IPS-11a (cell line): ENCODE measurements around the gene EEF2K.
A peak's percentile ranks its signal among the peaks of the same experiment; 100 is the strongest.
"Not testable (repeated sequence)": the region's sequence is repeated elsewhere in the genome, so short reads cannot be mapped to it uniquely, and the experiment has no call there.

Source experiments
- H3K4me3 ChIP-seq: one replicate; pipeline ENCODE4 v1.5.1; 2013; ENCODE audit warnings: low read depth, low read length, control low read depth

Gene EEF2K

DNA sequence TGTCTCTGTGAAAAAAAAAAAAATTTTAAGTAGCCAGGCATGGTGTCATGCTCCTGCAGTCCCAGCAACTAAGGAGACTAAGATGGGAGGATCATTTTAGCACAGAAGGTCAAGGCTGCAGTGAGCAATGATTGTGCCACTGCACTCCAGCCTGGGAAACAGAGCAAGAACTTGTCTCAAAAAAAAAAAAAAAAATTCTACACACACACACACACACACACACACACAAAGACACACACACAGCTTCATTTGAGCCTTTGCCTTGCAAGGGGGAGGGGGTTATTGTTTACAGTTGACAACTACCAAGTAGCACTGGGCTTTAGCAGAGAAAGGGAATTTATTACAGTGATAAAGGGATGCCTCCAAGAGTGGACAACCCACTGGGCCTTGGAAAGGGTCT is 86.2 kb downstream of the EEF2K start:
- no peak overlapping the region for H3K4me3 ChIP-seq

- H3K4me3 ChIP-seq: no peak overlapping the region
Observed at GRCh38 chr16:22293137-22294106, 87.3 kb downstream of the EEF2K start.

- H3K4me3 ChIP-seq: peak overlapping the region; percentile 74
Observed at GRCh38 chr16:22296225-22297113, 90.4 kb downstream of the EEF2K start.

DNA sequence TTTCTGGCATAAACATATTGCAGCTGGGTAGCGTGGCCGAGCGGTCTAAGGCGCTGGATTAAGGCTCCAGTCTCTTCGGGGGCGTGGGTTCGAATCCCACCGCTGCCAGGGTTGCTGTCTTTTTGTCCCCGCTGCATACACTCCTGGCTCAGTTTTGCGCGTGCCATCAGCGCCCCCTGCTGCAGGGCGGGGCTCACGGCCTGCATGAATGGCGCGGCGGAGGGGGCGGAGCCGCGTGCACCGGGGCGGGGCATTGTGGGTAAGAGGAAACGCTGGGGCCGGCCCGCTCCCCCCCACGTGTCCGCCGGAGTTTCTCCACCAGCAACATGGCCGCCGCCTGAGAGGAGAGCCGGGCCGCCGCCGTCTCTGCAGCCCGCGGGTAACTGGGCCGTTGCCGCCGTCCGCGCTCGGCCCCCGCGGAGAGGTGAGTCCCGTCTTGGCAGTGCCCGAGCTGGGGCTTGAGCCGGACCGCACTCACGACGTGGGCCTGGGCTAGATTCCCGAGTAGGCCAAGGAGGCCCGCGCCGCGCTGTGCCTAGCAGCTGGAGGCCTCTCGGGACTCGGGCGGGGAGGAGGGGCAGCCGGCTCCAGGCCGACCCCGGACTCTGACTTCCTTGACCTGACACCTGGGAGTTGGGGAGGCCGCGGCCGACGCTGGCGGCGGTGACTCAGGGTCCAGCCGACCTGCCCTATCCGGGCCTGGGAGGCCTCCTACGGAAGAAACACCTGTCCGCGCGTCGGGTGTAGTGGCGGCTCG is 91.2 kb downstream of the EEF2K start, which contains the start of gene POLR3E:
Gene POLR3E, plus strand, starts transcription at position 296 of the 757 bp plus-strand sequence. CDS start 5,560 bp downstream, outside the sequence.
- H3K4me3 ChIP-seq: peak within 1 kb of the TSS; percentile 83

DNA sequence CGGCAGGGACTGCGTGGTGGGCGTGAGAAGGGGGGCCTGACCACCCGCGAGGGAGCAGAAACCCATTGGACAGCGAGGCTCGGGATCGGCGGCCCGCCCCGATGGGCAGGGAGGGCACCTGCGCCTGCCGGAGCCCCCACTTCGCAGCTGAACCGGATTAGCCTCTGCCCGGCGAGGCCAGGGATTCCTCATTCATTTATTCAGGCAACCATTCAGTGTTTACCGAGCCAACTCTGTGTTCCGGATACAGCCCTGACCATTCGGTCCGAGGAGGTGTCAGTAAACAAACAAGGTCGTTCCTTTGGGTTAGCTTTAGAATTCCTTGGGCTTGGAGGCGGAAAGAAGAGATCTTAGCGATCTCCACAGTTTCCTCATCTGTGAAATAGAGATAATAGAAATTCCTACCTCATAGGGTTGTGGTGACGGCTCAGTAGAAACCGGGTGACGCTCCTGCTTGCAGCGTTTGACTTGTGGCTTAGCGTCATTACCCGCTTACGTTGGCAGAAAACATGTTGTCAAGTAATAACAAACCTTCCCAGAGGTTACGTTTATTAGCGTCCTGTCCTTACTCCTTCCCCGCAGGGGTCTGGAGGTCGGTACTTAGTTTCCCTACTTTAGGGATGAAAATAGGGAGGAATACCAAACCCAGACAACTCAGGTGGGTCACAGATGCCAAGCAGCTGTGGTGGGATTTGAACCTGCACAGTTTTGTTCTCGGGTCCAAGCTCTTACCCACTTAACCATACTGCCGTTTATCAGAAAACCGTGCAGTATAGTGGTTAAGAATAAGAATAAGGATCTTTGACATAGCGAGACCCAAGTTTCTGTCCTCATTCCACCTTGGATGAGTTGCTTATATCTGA is 92.0 kb downstream of the EEF2K start:
- H3K4me3 ChIP-seq: peak overlapping the region; percentile 83

GRCh38 chr16:22299036-22299435 is 93.0 kb downstream of the EEF2K start:
- no peak overlapping the region for H3K4me3 ChIP-seq

GRCh38 chr16:22300427-22301071 is 94.5 kb downstream of the EEF2K start:
- no peak overlapping the region for H3K4me3 ChIP-seq

DNA sequence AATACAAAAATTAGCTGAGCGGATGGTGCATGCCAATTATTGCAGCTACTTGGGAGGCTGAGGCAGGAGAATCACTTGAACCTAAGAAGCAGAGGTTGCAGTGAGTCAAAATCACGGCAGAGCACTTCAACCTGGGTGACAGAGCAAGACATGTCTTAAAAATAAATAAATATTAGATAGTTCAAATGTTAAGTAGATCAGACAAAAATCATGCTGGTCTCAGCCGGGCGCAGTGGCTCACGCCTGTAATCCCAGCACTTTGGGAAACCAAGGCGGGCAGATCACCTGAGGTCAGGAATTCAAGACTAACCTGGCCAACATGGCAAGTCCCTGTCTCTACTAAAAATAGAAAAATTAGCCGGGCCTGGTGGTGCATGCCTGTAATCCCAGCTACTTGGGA is 95.3 kb downstream of the EEF2K start:
- not testable (repeated sequence) for H3K4me3 ChIP-seq

GRCh38 chr16:22302776-22303363 is 96.8 kb downstream of the EEF2K start:
- no peak overlapping the region for H3K4me3 ChIP-seq

- H3K4me3 ChIP-seq: no peak overlapping the region
Observed at GRCh38 chr16:22304411-22304810, 98.3 kb downstream of the EEF2K start.

DNA sequence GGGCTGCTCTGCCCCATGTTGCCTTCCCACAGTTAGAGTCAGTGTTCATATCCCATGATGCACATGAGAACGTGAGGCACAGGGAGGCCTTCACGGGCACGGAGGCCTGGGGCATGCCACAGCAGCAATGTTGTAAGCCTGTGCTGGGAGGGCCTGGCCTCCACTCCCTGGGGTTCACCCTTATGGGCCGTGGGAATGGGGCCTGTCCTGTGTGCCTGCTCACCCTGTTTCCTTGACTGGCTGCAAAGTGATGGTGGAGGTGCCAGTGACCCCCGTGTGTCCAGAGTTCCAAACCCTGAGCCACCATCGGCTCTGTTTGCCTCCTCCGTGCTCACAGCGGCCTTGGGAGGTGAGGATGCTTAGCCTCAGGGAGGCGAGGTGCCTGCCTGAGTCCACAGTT is 100.7 kb downstream of the EEF2K start:
- H3K4me3 ChIP-seq: no peak overlapping the region

- H3K4me3 ChIP-seq: no peak overlapping the region
Observed at GRCh38 chr16:22307838-22308237, 101.8 kb downstream of the EEF2K start.

GRCh38 chr16:22308824-22309520 is 102.9 kb downstream of the EEF2K start:
- H3K4me3 ChIP-seq: no peak overlapping the region

DNA sequence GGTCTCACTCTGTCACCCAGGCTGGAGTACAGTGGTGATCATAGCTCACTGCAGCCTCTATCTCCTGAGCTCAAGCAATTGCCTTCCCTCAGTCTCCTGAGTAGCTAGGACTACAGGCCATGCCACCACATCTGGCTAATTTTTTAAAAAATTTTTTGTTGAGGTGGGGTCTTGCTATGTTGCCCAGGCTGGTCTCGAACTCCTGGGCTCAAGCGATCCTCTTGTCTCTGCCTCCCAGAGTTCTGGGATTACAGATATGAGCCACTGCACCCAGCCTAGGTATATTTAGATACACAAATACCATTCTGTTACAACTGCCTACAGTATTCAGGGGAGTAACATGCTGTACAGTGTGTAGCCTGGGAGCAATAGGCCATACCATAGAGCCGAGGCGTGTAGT is 105.4 kb downstream of the EEF2K start:
- H3K4me3 ChIP-seq: no peak overlapping the region

DNA sequence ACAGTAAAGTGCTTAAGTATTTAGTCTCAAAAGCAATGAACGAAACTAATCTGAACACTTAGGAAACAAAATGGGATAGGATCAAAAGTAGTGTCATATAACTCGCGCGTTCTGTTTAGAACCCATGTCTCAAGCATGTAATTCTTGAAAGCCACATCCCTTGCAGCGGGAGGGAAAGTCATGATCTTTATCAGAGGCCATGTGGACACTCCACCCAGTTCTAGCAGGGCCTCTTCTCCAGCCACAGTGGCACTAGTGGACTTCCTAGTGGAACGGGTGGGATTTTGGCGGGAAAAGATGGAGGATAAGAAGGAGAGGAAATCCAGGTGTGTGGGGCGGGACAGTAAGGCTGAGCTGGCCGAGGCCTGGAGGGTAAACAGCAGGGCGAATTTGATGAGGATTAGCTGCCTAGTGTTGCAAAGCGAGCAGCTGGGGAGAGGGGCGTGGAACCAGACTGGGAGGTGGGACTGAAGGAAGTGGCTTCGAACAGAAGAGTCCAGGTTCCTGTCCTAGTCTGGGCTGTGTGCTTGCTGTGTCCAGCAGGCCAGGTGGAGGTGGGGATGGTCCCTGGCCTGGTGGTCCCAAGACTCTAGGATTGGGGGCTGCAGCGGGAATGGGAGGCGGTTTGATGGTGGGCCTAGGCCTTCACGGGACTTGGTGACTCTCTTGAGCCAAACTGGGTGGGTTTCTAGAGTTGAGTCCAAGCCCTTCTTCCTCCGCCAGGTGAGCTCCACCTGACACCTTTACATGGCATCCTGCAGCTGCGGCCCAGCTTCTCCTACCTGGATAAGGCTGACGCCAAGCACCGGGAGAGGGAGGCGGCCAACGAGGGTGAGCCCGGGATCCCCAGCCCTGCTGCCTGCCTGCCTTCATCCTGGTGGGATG is 107.1 kb downstream of the EEF2K start:
- H3K4me3 ChIP-seq: no peak overlapping the region

DNA sequence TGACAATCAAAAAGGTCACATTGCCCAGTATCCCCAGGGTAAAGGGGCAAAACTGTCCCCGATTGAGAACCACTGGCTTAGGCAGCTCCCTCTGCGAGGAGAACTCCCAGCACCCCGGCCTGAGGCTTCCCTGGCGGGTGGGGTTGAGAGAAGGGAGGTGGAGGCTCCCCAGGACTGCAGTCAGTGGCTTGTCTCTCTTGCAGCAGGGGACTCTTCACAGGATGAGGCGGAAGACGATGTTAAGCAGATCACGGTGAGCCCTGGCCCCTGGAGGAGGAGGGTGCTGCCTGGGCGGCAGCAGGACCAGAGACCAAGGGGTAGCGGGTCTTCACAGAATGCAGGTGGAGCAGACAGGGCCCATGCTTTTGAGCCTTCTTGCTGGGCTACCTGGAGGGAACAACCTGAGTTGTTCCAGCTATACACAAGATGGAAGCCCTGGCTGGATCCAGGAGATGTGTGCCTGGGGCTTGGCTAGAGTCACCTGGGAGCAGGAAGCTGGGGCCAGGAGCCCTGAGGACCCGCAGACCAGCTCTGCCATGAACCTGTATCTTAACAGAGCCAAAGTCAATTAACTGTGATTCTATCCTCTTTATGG is 107.9 kb downstream of the EEF2K start:
- no peak overlapping the region for H3K4me3 ChIP-seq
